Mesenchymal stem cell (in vitro differentiated cells and primary cell): ENCODE data around the gene C1QTNF4.
"Not testable (repeated sequence)": the region's sequence is repeated elsewhere in the genome, so short reads cannot be mapped to it uniquely, and the experiment has no call there.

ENCODE experiments used
- DNase-seq: peaks from one replicate; pipeline ENCODE4 v3.0.0-alpha.2; 2013
- H2AFZ ChIP-seq: one replicate; pipeline ENCODE4 v1.6.1; 2013; ENCODE audit warnings: low read depth, mild to moderate bottlenecking, control low read depth, inconsistent platforms, low read length, moderate library complexity
- H2AK5ac ChIP-seq: 2 replicates; pipeline ENCODE4 v1.6.1; 2013; ENCODE audit warnings: low read length, moderate library complexity, mild to moderate bottlenecking, inconsistent platforms; ENCODE audit not compliant: severe bottlenecking
- H2BK120ac ChIP-seq: one replicate; pipeline ENCODE4 v1.6.1; 2013; ENCODE audit warnings: low read depth, mild to moderate bottlenecking, inconsistent platforms, low read length, moderate library complexity
- H2BK12ac ChIP-seq, 2 experiments: one replicate each; pipeline ENCODE4 v1.6.1; 2013; ENCODE audit warnings: inconsistent platforms in 2 of 2, low read length in 2 of 2, mild to moderate bottlenecking in 2 of 2, moderate library complexity in 2 of 2, control low read depth in 1 of 2
- H2BK15ac ChIP-seq: one replicate; pipeline ENCODE4 v1.6.1; 2013; ENCODE audit warnings: mild to moderate bottlenecking, low read depth, inconsistent platforms; ENCODE audit not compliant: poor library complexity, severe bottlenecking
- H2BK5ac ChIP-seq: 2 replicates; pipeline ENCODE4 v1.6.1; 2013; ENCODE audit warnings: low read depth, mild to moderate bottlenecking, low read length, control low read depth, inconsistent platforms; ENCODE audit not compliant: poor library complexity, severe bottlenecking
- H3K14ac ChIP-seq, 2 experiments: one replicate each; pipeline ENCODE4 v1.6.1; 2013; ENCODE audit warnings: inconsistent platforms in 2 of 2, low read length in 2 of 2, control low read depth in 1 of 2, mild to moderate bottlenecking in 1 of 2, moderate library complexity in 1 of 2
- H3K18ac ChIP-seq, 2 experiments: one replicate each; pipeline ENCODE4 v1.6.1; 2013; ENCODE audit warnings: inconsistent platforms in 2 of 2, low read length in 2 of 2, control low read depth in 1 of 2, low read depth in 1 of 2, mild to moderate bottlenecking in 1 of 2
- H3K23ac ChIP-seq, 2 experiments: one replicate each; pipeline ENCODE4 v1.6.1; 2013; ENCODE audit warnings: inconsistent platforms in 2 of 2, low read length in 2 of 2, mild to moderate bottlenecking in 2 of 2, moderate library complexity in 2 of 2, control low read depth in 1 of 2
- H3K27ac ChIP-seq: 2 replicates; pipeline ENCODE4 v1.5.1; 2013; ENCODE audit warnings: mild to moderate bottlenecking, moderate library complexity, low read length, control low read depth, inconsistent platforms; ENCODE audit not compliant: poor library complexity, severe bottlenecking
- H3K27me3 ChIP-seq, 2 experiments: 2 replicates each; pipeline versions ENCODE4 v1.6.1 to v1.7.0; 2013; ENCODE audit warnings: low read length in 2 of 2, mild to moderate bottlenecking in 2 of 2, moderate library complexity in 2 of 2, control low read depth in 1 of 2, inconsistent platforms in 1 of 2; ENCODE audit not compliant: control insufficient read depth in 1 of 2, insufficient read depth in 1 of 2
- H3K36me3 ChIP-seq, 2 experiments: 2 replicates each; pipeline versions ENCODE4 v1.6.1 to v1.7.0; 2013; ENCODE audit warnings: low read length in 2 of 2, control low read depth in 1 of 2, inconsistent platforms in 1 of 2, low read depth in 1 of 2, mild to moderate bottlenecking in 1 of 2; ENCODE audit not compliant: insufficient read depth in 2 of 2, control insufficient read depth in 1 of 2
- H3K4ac ChIP-seq, 2 experiments: one replicate each; pipeline ENCODE4 v1.6.1; 2013; ENCODE audit warnings: inconsistent platforms in 2 of 2, low read length in 2 of 2, mild to moderate bottlenecking in 2 of 2, moderate library complexity in 2 of 2, control low read depth in 1 of 2, low read depth in 1 of 2
- H3K4me1 ChIP-seq: 2 replicates; pipeline ENCODE4 v1.6.1; 2013; ENCODE audit warnings: low read depth, low read length, control low read depth; ENCODE audit not compliant: control insufficient read depth, insufficient read depth
- H3K4me2 ChIP-seq: 2 replicates; pipeline ENCODE4 v1.6.1; 2013; ENCODE audit warnings: low read length, mild to moderate bottlenecking, inconsistent platforms; ENCODE audit not compliant: poor library complexity, severe bottlenecking
- H3K4me3 ChIP-seq, 2 experiments: 2 replicates each; pipeline versions ENCODE4 v1.5.1 to v1.7.0; 2013; ENCODE audit warnings: low read length in 2 of 2, mild to moderate bottlenecking in 2 of 2, control low read depth in 1 of 2, low read depth in 1 of 2; ENCODE audit not compliant: insufficient read depth in 1 of 2
- H3K79me1 ChIP-seq: replicated peaks from 2 replicates; pipeline ENCODE4 v1.6.1; 2013; ENCODE audit warnings: mild to moderate bottlenecking, control low read depth, low read length, inconsistent platforms; ENCODE audit not compliant: poor library complexity, severe bottlenecking
- H3K9ac ChIP-seq: 2 replicates; pipeline ENCODE4 v1.7.0; 2013; ENCODE audit warnings: mild to moderate bottlenecking, low read length, moderate library complexity
- H3K9me3 ChIP-seq: 2 replicates; pipeline ENCODE4 v1.7.0; 2013; ENCODE audit warnings: mild to moderate bottlenecking, low read length; ENCODE audit not compliant: control insufficient read depth
- H4K8ac ChIP-seq: one replicate; pipeline ENCODE4 v1.6.1; 2013; ENCODE audit warnings: inconsistent platforms, mild to moderate bottlenecking, low read length, moderate library complexity
- H4K91ac ChIP-seq: one replicate; pipeline ENCODE4 v1.6.1; 2013; ENCODE audit warnings: mild to moderate bottlenecking, low read length, inconsistent platforms
- WGBS: methylation state at CpG from one replicate; pipeline ENCODE4 v1.1.7; 2013; ENCODE audit warnings: mixed read lengths; 5-methylcytosine and 5-hydroxymethylcytosine counted together

Gene C1QTNF4

DNA sequence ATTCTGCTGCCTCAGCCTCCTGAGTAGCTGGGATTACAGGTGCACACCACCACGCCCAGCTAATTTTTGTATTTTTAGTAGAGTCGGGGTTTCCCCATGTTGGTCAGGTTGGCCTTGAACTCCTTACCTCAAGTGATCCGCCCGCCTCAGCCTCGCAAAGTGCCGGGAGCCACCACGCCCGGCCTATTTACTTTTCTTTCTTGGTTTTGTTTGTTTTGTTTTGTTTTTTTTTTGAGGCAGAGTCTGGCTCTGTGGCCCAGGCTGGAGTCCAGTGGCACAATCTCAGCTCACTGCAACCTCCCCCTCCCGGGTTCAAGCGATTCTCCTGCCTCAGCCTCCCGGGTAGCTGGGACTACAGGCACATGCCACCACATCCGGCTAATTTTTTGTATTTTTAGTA, 37.2 kb downstream of the C1QTNF4 start:
- not testable (repeated sequence) for H3K27me3 ChIP-seq, H4K8ac ChIP-seq, H4K91ac ChIP-seq, H3K27ac ChIP-seq, H3K4me1 ChIP-seq, H2BK5ac ChIP-seq, DNase-seq, H2AK5ac ChIP-seq, H2BK12ac ChIP-seq, H3K4me3 ChIP-seq, H3K4ac ChIP-seq, H3K79me1 ChIP-seq, H3K4me2 ChIP-seq, H2AFZ ChIP-seq, H3K18ac ChIP-seq, H3K23ac ChIP-seq, H3K14ac ChIP-seq, H3K9ac ChIP-seq, H2BK15ac ChIP-seq, H3K9me3 ChIP-seq, H2BK120ac ChIP-seq, H3K36me3 ChIP-seq
- WGBS: 96% methylated on average over 10 of the region's 12 CpGs

DNA sequence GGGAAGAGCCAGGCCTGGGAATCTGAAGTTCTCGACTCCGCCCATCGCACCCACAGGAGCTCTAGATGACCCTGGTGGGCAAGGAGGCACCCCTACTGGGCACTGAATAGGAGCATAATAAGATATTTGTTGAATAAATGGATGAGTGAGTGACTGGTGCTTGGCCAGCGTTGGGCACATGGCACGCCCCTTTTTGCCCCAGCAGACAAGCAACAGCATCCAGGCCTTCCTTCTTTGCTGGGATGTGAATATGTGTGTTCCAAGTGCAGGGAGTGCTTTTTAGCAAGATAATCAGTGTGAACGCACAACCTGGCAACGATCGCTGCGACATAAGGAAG, 40.8 kb downstream of the C1QTNF4 start:
- Histone ChIP-seq H2BK15ac (peak overlapping the region; percentile 95), H3K27me3 (no peaks in the 10 kb centered on the region), H2AFZ (peak overlapping the region; percentile 3), H3K4ac (peak overlapping the region; percentile 29 to 52), H3K9me3 (no peaks in the 10 kb centered on the region), H3K14ac (no peak overlapping the region), H2BK120ac (no peak overlapping the region), H3K4me2 (peak overlapping the region; percentile 86), H3K9ac (peak overlapping the region; percentile 77), H3K79me1 (peaks cover 2% of the 10 kb centered on the region), H2BK5ac (no peak overlapping the region), H3K23ac (no peak overlapping the region), H4K91ac (peak overlapping the region; percentile 18), H3K27ac (peak overlapping the region; percentile 71), H2AK5ac (no peak overlapping the region), H2BK12ac (peak overlapping the region in 1 of 2 experiments; percentile 79), H3K18ac (peak overlapping the region in 1 of 2 experiments; percentile 71), H3K36me3 (peaks cover 4 to 6% of the 10 kb centered on the region in 2 experiments), H3K4me3 (peak overlapping the region; percentile 97 to 99), H3K4me1 (peaks cover 7% of the 10 kb centered on the region), H4K8ac (peak overlapping the region; percentile 97)
- DNase-seq: no peak
- WGBS: 12% methylated on average over 5 of the region's 9 CpGs

DNA sequence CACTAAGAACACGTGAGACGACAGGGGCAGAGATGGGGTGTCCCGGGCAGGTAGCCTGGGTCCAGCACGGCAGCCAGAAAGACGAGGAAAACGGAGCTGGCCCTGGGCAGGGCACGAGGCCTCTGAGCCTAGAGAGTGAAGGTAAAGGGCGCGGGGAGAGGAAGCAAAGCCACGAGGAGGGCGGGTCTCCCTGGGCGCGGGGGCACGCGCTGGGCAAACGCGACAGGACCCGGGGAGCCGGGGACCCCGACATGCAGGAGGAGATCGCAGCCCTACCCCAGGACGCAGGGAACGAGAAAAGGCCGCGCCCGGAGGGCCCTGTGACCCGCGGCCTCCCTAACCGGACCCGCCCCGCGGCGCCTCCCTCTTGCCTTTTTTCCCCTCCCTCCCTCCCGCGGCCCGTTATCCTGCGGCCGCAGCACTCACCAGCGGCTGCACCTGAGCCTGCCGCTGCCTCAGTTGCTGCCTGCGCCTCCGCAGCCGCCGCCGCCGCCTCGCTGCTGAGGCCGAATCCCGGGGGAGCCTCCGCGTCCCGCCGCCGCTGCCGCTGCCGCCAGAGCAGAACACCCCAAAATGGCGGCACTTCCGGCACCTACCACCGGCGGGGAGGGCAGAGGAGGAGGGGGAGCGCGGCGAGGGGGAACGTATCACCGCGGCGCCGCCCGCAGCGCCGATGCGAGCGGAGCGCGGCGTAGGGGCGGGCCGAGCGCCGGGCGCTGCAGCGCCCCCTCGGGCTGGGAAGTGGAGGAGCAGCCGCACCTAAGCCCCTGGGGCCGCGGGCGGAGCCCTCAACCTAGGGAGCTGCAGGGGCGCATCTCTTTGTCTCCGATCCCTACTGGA, 41.4 kb downstream of the C1QTNF4 start, which contains the start of gene CELF1:
TSS of gene CELF1 (minus strand) at position 567 of the 840 bp plus-strand sequence. CDS start 53,609 bp downstream, outside the sequence.
- peaks cover 2% of the 10 kb centered on the region for H3K79me1 ChIP-seq
- H2BK15ac ChIP-seq: peak within 1 kb of the TSS; percentile 95
- H3K27ac ChIP-seq: peak within 1 kb of the TSS; percentile 77
- H4K91ac ChIP-seq: peak within 1 kb of the TSS; percentile 97
- H4K8ac ChIP-seq: peak within 1 kb of the TSS; percentile 98
- H3K14ac ChIP-seq: peak within 1 kb of the TSS in 1 of 2 experiments; percentile 96
- H3K36me3 ChIP-seq: peaks cover 4 to 6% of the 10 kb centered on the region in 2 experiments
- peak within 1 kb of the TSS; percentile 97 to 100 for H3K18ac ChIP-seq
- H3K9ac ChIP-seq: peak within 1 kb of the TSS; percentile 99
- H3K4ac ChIP-seq: peak within 1 kb of the TSS; percentile 91 to 95
- no peak within 1 kb of the TSS for H2AK5ac ChIP-seq
- H2BK5ac ChIP-seq: peak within 1 kb of the TSS; percentile 45
- whole genome bisulfite sequencing: 1% methylated on average over 74 of the region's 89 CpGs
- peak within 1 kb of the TSS; percentile 98 for H2BK120ac ChIP-seq
- H2AFZ ChIP-seq: peak within 1 kb of the TSS; percentile 8
- peaks cover 7% of the 10 kb centered on the region for H3K4me1 ChIP-seq
- no peaks in the 10 kb centered on the region for H3K27me3 ChIP-seq
- peak; percentile 90 for DNase-seq
- no peaks in the 10 kb centered on the region for H3K9me3 ChIP-seq
- H2BK12ac ChIP-seq: peak within 1 kb of the TSS in 1 of 2 experiments; percentile 79
- H3K23ac ChIP-seq: peak within 1 kb of the TSS in 1 of 2 experiments; percentile 98
- peak within 1 kb of the TSS; percentile 86 for H3K4me2 ChIP-seq
- peak within 1 kb of the TSS; percentile 97 to 99 for H3K4me3 ChIP-seq

DNA sequence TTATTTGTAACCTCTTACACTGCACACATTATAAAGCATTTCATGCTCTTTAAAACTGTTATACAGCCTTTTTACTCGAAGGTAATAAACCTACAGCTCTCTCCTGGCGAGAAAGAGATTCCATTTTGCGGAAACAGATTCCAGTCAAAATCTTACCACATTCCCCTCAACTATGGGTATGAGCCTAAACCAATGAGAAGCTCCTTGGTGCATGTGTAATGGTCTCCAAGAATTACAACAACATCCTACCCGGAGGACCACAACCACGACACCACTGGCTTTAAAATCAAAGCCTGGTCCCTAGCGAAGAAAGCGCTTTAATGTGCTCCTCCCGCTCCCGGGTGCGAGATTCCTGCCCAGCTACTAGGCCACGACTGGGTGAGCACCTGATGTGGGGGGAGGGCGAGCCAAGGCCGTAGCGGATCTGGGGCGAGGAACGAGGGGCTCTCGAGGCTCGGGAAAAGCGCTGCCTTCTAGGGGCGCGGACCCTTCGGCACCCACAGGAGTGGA, 42.1 kb downstream of the C1QTNF4 start:
- Histone ChIP-seq H3K27me3 (no peaks in the 10 kb centered on the region), H2BK120ac (no peak overlapping the region), H4K91ac (peak overlapping the region; percentile 29), H2AK5ac (no peak overlapping the region), H2BK15ac (no peak overlapping the region), H3K4me2 (peak overlapping the region; percentile 63), H3K14ac (peak overlapping the region in 1 of 2 experiments; percentile 82), H3K4me3 (peak overlapping the region; percentile 97 to 99), H3K23ac (peak overlapping the region in 1 of 2 experiments; percentile 54), H2BK5ac (no peak overlapping the region), H3K27ac (peak overlapping the region; percentile 77), H2AFZ (peak overlapping the region; percentile 8), H3K79me1 (no peaks in the 10 kb centered on the region), H3K4ac (peak overlapping the region; percentile 88 to 95), H3K9me3 (no peaks in the 10 kb centered on the region), H3K4me1 (peaks cover 7% of the 10 kb centered on the region), H2BK12ac (peak overlapping the region in 1 of 2 experiments; percentile 7), H3K18ac (peak overlapping the region; percentile 97 to 100), H4K8ac (peak overlapping the region; percentile 16), H3K9ac (peak overlapping the region; percentile 99), H3K36me3 (peaks cover 6 to 7% of the 10 kb centered on the region in 2 experiments)
- 2% methylated on average over 22 of the region's 22 CpGs for WGBS
- DNase-seq: peak; percentile 75
